Cardiac muscle cell (in vitro differentiated cells and primary cell): ENCODE results near the gene LTBP3. TPM values are rescaled to one million over a fixed set of nuclear protein-coding genes. Genes with fewer than 3 reads are reported as not detected.

ENCODE experiments used
- DNase-seq, 2 donors: peaks; one replicate each; pipeline versions ENCODE4 v3.0.0 to v3.0.0-alpha.2; 2010 to 2017; ENCODE audit warnings: low read depth in 1 of 2, low spot score in 1 of 2
- H3K27ac ChIP-seq: fragments of 200-600 bp; sonication (generic); 2 replicates; pipeline ENCODE4 v1.5.1; 2016
- H3K27me3 ChIP-seq: fragments of 200-600 bp; sonication (generic); 2 replicates; pipeline ENCODE4 v1.6.0; 2016; ENCODE audit warnings: control low read depth
- H3K36me3 ChIP-seq: fragments of 200-600 bp; sonication (generic); 2 replicates; pipeline ENCODE4 v1.5.1; 2016; ENCODE audit warnings: control low read depth
- H3K4me1 ChIP-seq: fragments of 200-600 bp; sonication (generic); 2 replicates; pipeline ENCODE4 v1.8.1; 2017; ENCODE audit warnings: low read depth, mild to moderate bottlenecking, mixed run types
- H3K4me3 ChIP-seq: fragments of 200-600 bp; sonication (generic); 2 replicates; pipeline ENCODE4 v1.5.1; 2016; ENCODE audit warnings: mild to moderate bottlenecking
- H3K9me3 ChIP-seq: fragments of 200-600 bp; sonication (generic); 2 replicates; pipeline ENCODE4 v1.5.1; 2017; ENCODE audit warnings: low read depth, mild to moderate bottlenecking, control low read depth
- polyA plus RNA-seq: library from polyadenylated mRNA; unstranded; fragments of >200 nt; fragmentation: Nextera tagmentation; extraction: Ambion mirVana; gene quantifications from 2 replicates; pipeline ENCODE4 v1.2.1, GENCODE V29; 2016
- total RNA-seq: library from RNA; depleted of rRNA; stranded (reverse); fragments of >200 nt; gene quantifications from 2 replicates; pipeline ENCODE4 v1.2.3, GENCODE V29; 2016
- TF ChIP-seq, protein P1 (sequence below): IDR thresholded peaks from 2 replicates; pipeline ENCODE4 v1.5.1; 2012; ENCODE audit warnings: low read depth, mild to moderate bottlenecking, low read length

Gene LTBP3
- total and polyA plus RNA-seq, 2 experiments from 2014 or later = 60.9 to 98.3 TPM

DNA sequence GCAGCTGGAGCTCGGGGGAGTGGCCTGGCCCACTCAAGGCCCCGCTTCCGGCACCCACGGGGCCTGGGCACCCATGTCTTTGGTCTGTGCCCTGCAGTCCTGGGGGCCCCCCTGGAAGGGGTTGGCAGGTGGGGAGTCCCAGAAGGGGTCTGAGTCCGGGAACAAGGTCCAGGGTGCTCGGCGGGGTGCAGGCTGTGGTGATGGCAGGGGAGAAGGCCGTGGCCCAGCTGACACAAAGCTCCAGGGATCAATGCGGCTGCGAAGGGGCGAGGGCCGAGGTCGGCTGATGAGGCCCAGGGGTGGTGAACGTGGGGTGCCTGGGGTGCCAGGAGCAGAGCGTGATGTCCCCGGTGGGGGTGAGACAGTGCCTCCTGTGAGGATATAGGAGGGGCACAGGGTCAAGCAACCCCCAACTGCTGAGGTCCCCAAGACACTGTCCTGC is 40.1 kb upstream of the LTBP3 start:
- no peak overlapping the region for H3K27ac ChIP-seq
- peaks cover 8% of the 10 kb centered on the region for H3K27me3 ChIP-seq
- no peak overlapping the region for H3K4me3 ChIP-seq
- H3K9me3 ChIP-seq = no peaks in the 10 kb centered on the region
- peaks cover 4% of the 10 kb centered on the region for H3K36me3 ChIP-seq
- TF ChIP-seq, protein P1, sequence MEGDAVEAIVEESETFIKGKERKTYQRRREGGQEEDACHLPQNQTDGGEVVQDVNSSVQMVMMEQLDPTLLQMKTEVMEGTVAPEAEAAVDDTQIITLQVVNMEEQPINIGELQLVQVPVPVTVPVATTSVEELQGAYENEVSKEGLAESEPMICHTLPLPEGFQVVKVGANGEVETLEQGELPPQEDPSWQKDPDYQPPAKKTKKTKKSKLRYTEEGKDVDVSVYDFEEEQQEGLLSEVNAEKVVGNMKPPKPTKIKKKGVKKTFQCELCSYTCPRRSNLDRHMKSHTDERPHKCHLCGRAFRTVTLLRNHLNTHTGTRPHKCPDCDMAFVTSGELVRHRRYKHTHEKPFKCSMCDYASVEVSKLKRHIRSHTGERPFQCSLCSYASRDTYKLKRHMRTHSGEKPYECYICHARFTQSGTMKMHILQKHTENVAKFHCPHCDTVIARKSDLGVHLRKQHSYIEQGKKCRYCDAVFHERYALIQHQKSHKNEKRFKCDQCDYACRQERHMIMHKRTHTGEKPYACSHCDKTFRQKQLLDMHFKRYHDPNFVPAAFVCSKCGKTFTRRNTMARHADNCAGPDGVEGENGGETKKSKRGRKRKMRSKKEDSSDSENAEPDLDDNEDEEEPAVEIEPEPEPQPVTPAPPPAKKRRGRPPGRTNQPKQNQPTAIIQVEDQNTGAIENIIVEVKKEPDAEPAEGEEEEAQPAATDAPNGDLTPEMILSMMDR = no peak
- no peaks in the 10 kb centered on the region for H3K4me1 ChIP-seq
- DNase-seq = no peak

DNA sequence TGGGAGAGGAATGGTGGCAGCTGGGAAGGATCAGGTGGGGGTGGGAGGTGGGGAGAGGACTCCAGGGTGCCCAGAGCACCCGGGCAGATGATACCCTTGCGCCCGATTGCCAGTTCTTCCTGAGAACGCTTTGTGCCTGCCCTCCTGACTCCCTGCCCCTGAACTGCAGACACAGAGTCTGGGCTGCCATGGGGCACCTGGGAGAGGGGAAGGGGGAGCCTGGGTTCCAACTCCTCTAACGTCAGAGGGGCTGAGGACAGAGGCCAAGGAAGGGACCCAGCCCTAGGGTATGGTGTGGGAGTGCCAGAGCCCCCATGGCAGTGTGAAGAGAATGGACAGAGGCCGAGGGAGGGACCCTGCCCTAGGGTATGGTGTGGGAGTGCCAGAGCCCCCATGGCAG is 38.4 kb upstream of the LTBP3 start:
- TF ChIP-seq, protein P1 = no peak
- H3K4me3 ChIP-seq = no peak overlapping the region

DNA sequence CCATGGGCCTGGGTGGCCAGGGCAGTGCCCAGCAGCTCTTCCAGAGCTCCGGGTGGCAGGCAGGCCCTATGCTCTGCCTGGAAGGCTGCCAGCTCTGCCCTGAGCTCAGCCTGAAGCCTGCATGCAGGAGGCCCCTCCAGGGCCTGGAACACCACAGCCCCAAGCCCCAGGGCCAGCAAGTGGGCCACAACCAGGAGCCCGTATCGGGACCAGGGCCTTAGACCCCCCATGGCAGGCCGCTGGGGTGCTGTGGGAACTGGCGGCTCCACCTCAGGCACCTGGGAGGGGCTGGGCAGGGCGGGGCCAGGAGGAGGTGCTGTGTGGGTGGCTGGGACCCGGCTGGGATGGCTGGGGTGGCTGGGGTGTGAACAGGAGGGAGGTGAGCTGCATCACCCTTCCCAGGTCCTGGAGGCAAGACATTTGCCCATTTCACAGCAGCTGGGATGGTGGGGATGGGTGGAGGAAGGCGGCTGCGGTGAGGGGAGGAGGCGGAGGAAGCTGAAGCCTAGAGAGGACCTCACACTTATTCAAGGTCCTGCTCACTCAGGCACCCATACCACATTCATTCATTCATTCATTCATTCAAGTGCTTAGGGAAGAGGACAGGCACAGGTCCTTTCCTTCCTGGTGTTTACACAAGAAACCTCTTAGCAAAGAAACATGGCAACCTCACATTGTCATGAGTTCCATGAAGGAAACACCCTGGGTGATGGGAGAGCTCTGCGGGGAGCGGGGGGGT is 37.6 kb upstream of the LTBP3 start, which contains the start of gene KCNK7:
Gene KCNK7, minus strand, starts transcription at position 258 of the 739 bp plus-strand sequence. Its CDS starts 28 bp downstream, at position 230.
- Histone ChIP-seq H3K4me1 (no peaks in the 10 kb centered on the region), H3K27me3 (peaks cover 18% of the 10 kb centered on the region), H3K4me3 (no peak within 1 kb of the TSS), H3K9me3 (no peaks in the 10 kb centered on the region), H3K27ac (no peak within 1 kb of the TSS), H3K36me3 (peaks cover 4% of the 10 kb centered on the region)
- DNase-seq = no peak
- TF ChIP-seq, protein P1 = no peak

More for the DNA sequence above, 38.4 kb upstream of the LTBP3 start:
- H3K4me1 ChIP-seq = no peaks in the 10 kb centered on the region
- H3K9me3 ChIP-seq = no peaks in the 10 kb centered on the region
- peaks cover 18% of the 10 kb centered on the region for H3K27me3 ChIP-seq
- no peak for DNase-seq
- H3K27ac ChIP-seq = no peak overlapping the region
- peaks cover 4% of the 10 kb centered on the region for H3K36me3 ChIP-seq

DNA sequence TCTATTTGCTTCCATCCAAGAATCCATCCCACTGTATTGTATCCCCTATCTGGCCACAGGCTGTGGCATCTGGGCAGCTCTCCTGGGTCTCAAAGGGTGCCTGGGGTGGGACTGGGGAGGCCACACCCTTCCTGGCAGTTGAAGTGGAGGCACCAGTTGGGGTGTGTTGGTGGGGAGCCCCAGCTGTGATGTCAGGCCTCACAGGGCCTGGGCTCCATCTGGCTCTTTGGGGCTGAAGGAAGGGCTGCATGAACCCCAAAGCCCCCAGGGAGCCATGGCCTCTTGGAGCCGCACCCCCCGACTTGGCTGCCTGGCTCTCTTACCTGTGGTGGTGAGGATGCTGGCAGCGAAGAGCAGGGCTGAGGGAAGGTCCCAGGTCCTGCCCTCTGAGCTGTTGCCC is 37.0 kb upstream of the LTBP3 start:
- no peak for DNase-seq
- no peaks in the 10 kb centered on the region for H3K9me3 ChIP-seq

DNA sequence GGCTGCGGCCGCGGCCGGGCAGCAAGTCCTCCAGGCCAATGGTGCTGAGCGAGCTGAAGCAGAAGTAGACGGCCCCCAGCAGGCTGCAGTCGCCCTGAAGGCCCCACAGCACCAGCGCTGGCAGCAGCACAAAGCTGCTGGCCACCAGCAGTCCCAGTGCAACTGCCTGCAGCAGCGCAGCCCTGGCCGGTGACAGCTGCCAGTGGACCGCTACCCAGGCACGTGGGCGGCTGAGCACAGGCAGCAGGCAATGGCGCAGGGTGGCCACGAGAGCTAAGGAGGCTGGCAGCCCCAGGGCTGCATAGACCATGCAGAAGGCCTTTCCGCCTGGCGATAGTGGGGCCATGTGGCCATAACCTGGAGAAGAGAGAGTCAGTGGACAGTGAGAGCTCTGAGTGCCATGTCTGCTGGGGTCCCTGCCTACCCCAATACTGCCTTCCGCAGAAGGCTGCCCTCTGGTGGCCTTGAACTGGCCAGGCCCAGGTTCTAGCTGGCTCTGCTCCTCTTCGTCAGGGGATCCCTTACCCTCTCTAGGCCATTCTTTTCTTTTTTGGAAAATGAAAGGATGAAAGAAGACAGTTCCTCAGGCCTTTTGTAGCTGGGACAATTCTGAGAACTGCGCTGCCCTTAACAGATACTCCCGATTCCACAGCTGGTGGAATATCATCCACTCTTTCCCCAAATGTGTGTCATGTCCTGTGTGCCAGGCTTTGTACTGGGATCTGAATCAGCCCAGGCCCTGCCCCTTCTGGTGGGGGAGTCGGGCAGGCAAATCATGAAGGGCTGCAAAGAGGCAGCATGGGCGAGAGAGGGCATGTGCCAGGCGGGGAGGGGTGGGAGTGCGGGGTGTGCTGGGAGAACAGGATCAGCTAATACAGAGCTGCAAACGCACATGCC is 35.6 kb upstream of the LTBP3 start:
- no peaks in the 10 kb centered on the region for H3K4me1 ChIP-seq
- H3K27ac ChIP-seq = no peak overlapping the region
- H3K36me3 ChIP-seq = peaks cover 4% of the 10 kb centered on the region
- DNase-seq = peak; percentile 44 to 55
- peaks cover 18% of the 10 kb centered on the region for H3K27me3 ChIP-seq
- H3K9me3 ChIP-seq = no peaks in the 10 kb centered on the region
- H3K4me3 ChIP-seq = no peak overlapping the region
- TF ChIP-seq, protein P1 = peak; percentile 75

More for the DNA sequence above, 37.0 kb upstream of the LTBP3 start:
- no peaks in the 10 kb centered on the region for H3K4me1 ChIP-seq
- H3K36me3 ChIP-seq = peaks cover 4% of the 10 kb centered on the region
- peaks cover 18% of the 10 kb centered on the region for H3K27me3 ChIP-seq
- TF ChIP-seq, protein P1 = no peak
- H3K27ac ChIP-seq = no peak overlapping the region
- no peak overlapping the region for H3K4me3 ChIP-seq
